Esophagus squamous epithelium (tissue), 4 donors: ENCODE results near the gene BAHD1.

ENCODE experiments used
- CTCF ChIP-seq, 6 experiments: fragments of 450-650 bp in 4 of 6; fragments of 200-600 bp in 2 of 6; sonication (generic) in 2 of 6; IDR thresholded peaks; one replicate each; pipeline ENCODE4 v1.5.1; 2016 to 2019; ENCODE audit warnings: antibody characterized with exemption in 6 of 6, mild to moderate bottlenecking in 4 of 6, moderate library complexity in 4 of 6
- POLR2A ChIP-seq, 4 donors: fragments of 450-650 bp; IDR thresholded peaks; one replicate each; pipeline ENCODE4 v1.6.1; 2017; ENCODE audit warnings: antibody characterized with exemption in 4 of 4, mild to moderate bottlenecking in 4 of 4, moderate library complexity in 3 of 4

- TF ChIP-seq CTCF (IDR thresholded peaks at IDR 0.05) (no peak), POLR2A (IDR thresholded peaks at IDR 0.05) (no peak)
Measured at GRCh38 chr15:40495516-40495915, 54.8 kb downstream of the BAHD1 start.
